Brain microvascular endothelial cell (primary cell): ENCODE results near the gene CIB2.

Experiments
- DNase-seq: peaks from one replicate; pipeline ENCODE4 v3.0.0-alpha.2; 2020
- H3K27ac ChIP-seq: fragments of 250-450 bp; sonication (Bioruptor Pico); 2 replicates; pipeline ENCODE4 v1.5.1; 2020; ENCODE audit warnings: mild to moderate bottlenecking, moderate library complexity
- H3K27me3 ChIP-seq: fragments of 250-450 bp; sonication (Bioruptor Pico); replicated peaks from 2 replicates; pipeline ENCODE4 v1.5.1; 2020; ENCODE audit warnings: mild to moderate bottlenecking
- H3K36me3 ChIP-seq: fragments of 250-450 bp; sonication (Bioruptor Pico); replicated peaks from 2 replicates; pipeline ENCODE4 v1.5.1; 2020; ENCODE audit warnings: mild to moderate bottlenecking
- H3K4me3 ChIP-seq: 2 replicates; pipeline ENCODE4 v1.5.1; 2011; ENCODE audit warnings: low read depth, mild to moderate bottlenecking, control low read depth, low read length, moderate library complexity
- in situ Hi-C: cut with HindIII; loops from 2 replicates; pipeline ENCODE4 v1.10.0; 2017; ENCODE audit warnings: low sequenced_read_pairs, low pct_ligation_motif_present
- TF ChIP-seq, protein P1 (sequence below): IDR thresholded peaks from 2 replicates; pipeline ENCODE4 v1.5.1; 2011; ENCODE audit warnings: low read depth, mild to moderate bottlenecking, moderate library complexity, low read length, control low read depth, inconsistent platforms; ENCODE audit errors: missing control alignments

Gene CIB2

DNA sequence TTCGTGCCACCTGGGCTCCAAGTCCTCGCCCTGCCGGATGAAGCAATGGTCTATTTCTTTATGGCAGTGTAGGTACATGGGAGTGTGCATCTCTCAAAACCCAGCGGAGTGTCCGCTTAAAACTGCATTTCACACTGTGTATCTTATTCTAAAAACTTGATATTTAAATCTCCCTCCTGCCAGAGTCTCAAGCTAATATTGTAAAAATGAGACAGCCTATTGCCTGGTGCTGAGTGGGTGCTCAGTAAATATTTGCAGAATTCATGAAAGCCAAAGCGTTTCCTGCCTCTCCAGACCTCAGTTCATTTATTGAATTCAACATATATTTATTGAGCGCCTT lies 53.4 kb downstream of the CIB2 start:
- TF ChIP-seq, protein P1, sequence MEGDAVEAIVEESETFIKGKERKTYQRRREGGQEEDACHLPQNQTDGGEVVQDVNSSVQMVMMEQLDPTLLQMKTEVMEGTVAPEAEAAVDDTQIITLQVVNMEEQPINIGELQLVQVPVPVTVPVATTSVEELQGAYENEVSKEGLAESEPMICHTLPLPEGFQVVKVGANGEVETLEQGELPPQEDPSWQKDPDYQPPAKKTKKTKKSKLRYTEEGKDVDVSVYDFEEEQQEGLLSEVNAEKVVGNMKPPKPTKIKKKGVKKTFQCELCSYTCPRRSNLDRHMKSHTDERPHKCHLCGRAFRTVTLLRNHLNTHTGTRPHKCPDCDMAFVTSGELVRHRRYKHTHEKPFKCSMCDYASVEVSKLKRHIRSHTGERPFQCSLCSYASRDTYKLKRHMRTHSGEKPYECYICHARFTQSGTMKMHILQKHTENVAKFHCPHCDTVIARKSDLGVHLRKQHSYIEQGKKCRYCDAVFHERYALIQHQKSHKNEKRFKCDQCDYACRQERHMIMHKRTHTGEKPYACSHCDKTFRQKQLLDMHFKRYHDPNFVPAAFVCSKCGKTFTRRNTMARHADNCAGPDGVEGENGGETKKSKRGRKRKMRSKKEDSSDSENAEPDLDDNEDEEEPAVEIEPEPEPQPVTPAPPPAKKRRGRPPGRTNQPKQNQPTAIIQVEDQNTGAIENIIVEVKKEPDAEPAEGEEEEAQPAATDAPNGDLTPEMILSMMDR: no peak
- H3K4me3 ChIP-seq: peak overlapping the region; percentile 89
- no peaks in the 10 kb centered on the region for H3K36me3 ChIP-seq
- H3K27ac ChIP-seq: no peak overlapping the region
- H3K27me3 ChIP-seq: no peaks in the 10 kb centered on the region
- no peak for DNase-seq
- in situ Hi-C loops: no loop called here

DNA sequence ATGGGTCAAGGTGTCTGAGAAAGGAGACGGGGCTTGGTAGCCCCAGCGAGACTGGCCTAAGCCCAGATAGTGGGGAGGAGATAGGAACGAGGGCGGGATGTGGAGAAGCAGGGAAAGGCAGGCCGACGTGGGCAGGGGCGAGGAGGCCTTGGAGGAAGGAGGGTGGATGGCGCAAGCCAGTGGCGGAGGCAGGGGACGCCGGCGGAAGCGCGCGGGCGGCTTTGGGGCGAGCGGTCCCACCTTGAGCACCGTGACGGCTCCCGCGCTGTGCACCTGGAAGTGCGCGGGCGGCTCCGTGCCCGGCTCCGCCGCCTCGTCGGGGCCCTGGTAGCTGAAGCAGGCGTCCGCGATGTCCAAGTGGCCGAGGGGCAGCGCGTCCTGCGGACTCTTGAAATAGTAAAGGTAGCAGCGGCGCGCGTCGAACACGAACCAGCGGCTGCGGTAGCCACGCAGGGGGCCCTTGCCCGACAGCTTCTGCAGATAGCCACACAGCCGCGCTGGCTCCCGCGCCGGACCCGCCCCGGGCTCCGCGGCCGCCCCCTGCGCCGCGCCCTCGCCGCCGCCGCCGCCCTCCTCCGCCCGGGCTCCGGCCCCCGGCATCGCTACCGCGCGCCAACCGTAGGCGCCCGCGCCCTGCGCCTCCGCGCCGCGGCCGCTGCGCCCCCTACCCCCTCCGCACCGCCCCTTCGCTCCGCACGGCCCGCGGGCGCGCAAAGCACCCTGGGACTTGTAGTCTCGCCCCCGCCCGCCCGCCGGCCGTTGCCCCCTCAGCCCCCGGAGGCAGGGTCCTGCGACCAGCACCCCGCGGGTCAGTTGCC lies 54.0 kb downstream of the CIB2 start, which contains the start of gene TBC1D2B:
Gene TBC1D2B, minus strand, starts transcription at position 659 of the 818 bp plus-strand sequence. Its CDS starts 59 bp downstream, at position 600.
- H3K36me3 ChIP-seq: no peaks in the 10 kb centered on the region
- peak within 1 kb of the TSS; percentile 89 for H3K4me3 ChIP-seq
- in situ Hi-C loops: no loop called here
- TF ChIP-seq, protein P1: no peak
- peak within 1 kb of the TSS; percentile 90 for H3K27ac ChIP-seq
- no peak for DNase-seq
- no peaks in the 10 kb centered on the region for H3K27me3 ChIP-seq

DNA sequence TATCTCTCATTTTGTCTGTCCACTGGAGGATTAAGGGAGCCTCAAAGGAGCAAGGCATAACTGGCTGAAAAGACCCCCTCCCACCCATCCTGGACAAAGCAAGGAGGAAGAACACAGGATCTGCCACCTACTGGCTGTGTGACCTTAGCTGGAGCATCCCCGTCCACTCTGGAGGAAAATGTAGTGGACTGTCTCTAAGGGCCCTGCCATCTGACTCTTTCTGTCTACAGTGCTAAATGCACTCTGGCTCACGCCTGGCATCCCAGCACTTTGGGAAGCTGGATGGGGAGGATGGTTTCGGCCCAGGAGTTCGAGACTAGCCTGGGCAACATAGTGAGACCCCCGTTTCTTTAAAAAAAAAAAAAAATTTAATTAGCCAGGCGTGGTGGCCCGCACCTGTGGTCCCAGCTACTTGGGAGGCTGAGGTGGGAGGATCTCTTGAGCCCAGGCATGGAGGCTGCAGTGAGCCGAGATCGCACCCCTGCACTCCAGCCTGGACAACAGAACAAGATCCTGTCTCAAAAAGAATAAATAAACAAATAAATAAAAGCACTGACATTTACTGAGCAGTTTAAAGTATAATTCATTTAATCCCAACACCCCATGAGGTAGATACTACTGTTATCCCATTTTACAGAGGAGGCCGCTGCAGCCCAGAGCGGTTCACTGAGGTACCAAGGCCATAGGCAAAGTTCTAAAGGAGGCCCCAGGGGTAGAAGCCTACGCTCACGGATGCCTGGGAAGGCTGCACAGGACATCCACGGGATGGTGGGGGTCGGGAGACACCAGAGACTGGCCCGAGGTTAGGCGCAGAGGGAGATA lies 54.8 kb downstream of the CIB2 start:
- in situ Hi-C loops: no loop called here
- no peak for DNase-seq
- H3K27me3 ChIP-seq: no peaks in the 10 kb centered on the region

DNA sequence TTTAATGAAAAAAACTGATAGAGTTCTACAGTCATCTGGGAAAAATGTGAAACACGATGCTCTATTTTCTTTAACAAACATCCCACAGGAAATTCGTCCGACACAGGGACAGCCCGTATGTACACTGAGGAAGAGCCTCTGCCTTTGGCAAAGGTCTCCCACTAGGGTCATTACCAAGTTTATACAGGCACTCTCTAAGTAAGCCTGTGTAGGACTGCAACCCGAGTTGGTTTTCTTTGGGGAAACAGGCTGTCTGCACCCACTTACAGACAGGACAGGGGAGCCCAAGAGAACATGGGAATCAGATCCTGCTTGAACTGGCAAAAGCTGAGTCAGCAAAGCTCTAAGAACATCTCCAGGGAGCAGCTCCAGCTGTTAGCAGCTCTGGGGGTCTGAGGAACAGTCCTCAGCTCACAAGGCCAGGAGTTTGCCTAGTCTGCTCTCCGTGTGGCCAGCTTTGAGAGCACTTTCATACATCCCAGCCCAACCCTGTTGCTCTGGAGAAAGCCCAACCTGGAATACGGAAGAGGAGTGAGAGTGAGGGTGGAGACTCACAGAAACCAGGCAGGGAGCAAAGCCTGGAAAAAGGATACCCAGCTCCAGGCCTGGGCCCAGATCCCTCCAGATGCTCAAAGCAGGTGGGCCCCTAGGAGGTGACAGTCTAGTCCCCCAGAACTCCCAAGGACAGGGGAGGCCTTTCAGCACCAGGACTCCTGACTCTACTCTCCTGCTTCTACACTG lies 55.6 kb downstream of the CIB2 start:
- in situ Hi-C loops: no loop called here
- peak; percentile 93 for DNase-seq

More for the DNA sequence above, 54.8 kb downstream of the CIB2 start:
- TF ChIP-seq, protein P1: peak; percentile 35
- H3K27ac ChIP-seq: peak overlapping the region; percentile 90
- no peaks in the 10 kb centered on the region for H3K36me3 ChIP-seq
- H3K4me3 ChIP-seq: peak overlapping the region; percentile 89

More for the DNA sequence above, 55.6 kb downstream of the CIB2 start:
- no peaks in the 10 kb centered on the region for H3K36me3 ChIP-seq
- TF ChIP-seq, protein P1: peak; percentile 9
- H3K27ac ChIP-seq: peak overlapping the region; percentile 90
- H3K4me3 ChIP-seq: peak overlapping the region; percentile 89
- no peaks in the 10 kb centered on the region for H3K27me3 ChIP-seq
